Measurements from ENCODE around the gene SEPTIN7. TPM values are rescaled to one million over a fixed set of nuclear protein-coding genes. Genes with fewer than 3 reads are reported as not detected.

The SEPTIN7 gene
- total and polyA plus RNA-seq, 2 experiments from 2014 or later: 280 to 347 TPM

GRCh38 chr7:35819310-35819709 is 18.5 kb downstream of the SEPTIN7 start:
- peaks cover 58% of the 10 kb centered on the region for H4K20me1 ChIP-seq (ENCODE audit: insufficient read depth, poor library complexity, severe bottlenecking)
- H3K9me3 ChIP-seq (ENCODE audit: low read depth): no peaks in the 10 kb centered on the region
- peaks cover 100% of the 10 kb centered on the region for H3K79me2 ChIP-seq
- DNase-seq (ENCODE audit: low spot score): no peak
- H3K4me2 ChIP-seq: no peak overlapping the region
- TF ChIP-seq EZH2 (IDR thresholded peaks at IDR 0.05; ENCODE audit: borderline replicate concordance) (no peak), EZH2phosphoT487 (IDR thresholded peaks at IDR 0.05; ENCODE audit: low read depth, severe bottlenecking, unreplicated experiment) (no peak), CTCF (IDR thresholded peaks at IDR 0.05; ENCODE audit: poor library complexity) (no peak)
- no peaks in the 10 kb centered on the region for H3K36me3 ChIP-seq (replicated peaks; ENCODE audit: insufficient read depth, low read depth)
- no peak overlapping the region for H3K4me3 ChIP-seq
- H3K9me2 ChIP-seq (replicated peaks; ENCODE audit: insufficient read depth): no peaks in the 10 kb centered on the region
- H3K27ac ChIP-seq: no peak overlapping the region
- no peaks in the 10 kb centered on the region for H3K27me3 ChIP-seq
- H2AFZ ChIP-seq: no peak overlapping the region
- 71% methylated on average over 3 of the region's 3 CpGs for WGBS (ENCODE audit: low lambda C conversion rate, missing lambda C conversion rate)
- no peaks in the 10 kb centered on the region for H3K4me1 ChIP-seq (ENCODE audit: insufficient read depth)

- peaks cover 100% of the 10 kb centered on the region for H3K79me2 ChIP-seq
- H3K27me3 ChIP-seq: no peaks in the 10 kb centered on the region
- H3K9me3 ChIP-seq (ENCODE audit: low read depth): no peaks in the 10 kb centered on the region
- no peaks in the 10 kb centered on the region for H3K4me1 ChIP-seq (ENCODE audit: insufficient read depth)
- H2AFZ ChIP-seq: no peak overlapping the region
- H3K4me2 ChIP-seq: no peak overlapping the region
- no peaks in the 10 kb centered on the region for H3K36me3 ChIP-seq (replicated peaks; ENCODE audit: insufficient read depth, low read depth)
- peaks cover 62% of the 10 kb centered on the region for H4K20me1 ChIP-seq (ENCODE audit: insufficient read depth, poor library complexity, severe bottlenecking)
- WGBS (ENCODE audit: low lambda C conversion rate, missing lambda C conversion rate): 70% methylated on average over 3 of the region's 3 CpGs
- no peak for DNase-seq (ENCODE audit: low spot score)
- H3K9me2 ChIP-seq (replicated peaks; ENCODE audit: insufficient read depth): no peaks in the 10 kb centered on the region
- H3K27ac ChIP-seq: no peak overlapping the region
- TF ChIP-seq EZH2 (IDR thresholded peaks at IDR 0.05; ENCODE audit: borderline replicate concordance): no peak
- no peak for TF ChIP-seq CTCF (IDR thresholded peaks at IDR 0.05; ENCODE audit: poor library complexity)
- TF ChIP-seq EZH2phosphoT487 (IDR thresholded peaks at IDR 0.05; ENCODE audit: low read depth, severe bottlenecking, unreplicated experiment): no peak
- no peak overlapping the region for H3K4me3 ChIP-seq
Measured at GRCh38 chr7:35819954-35820703, 19.3 kb downstream of the SEPTIN7 start.

- H3K27ac ChIP-seq: no peak overlapping the region
- peaks cover 69% of the 10 kb centered on the region for H4K20me1 ChIP-seq (ENCODE audit: insufficient read depth, poor library complexity, severe bottlenecking)
- H3K4me1 ChIP-seq (ENCODE audit: insufficient read depth): no peaks in the 10 kb centered on the region
- no peak overlapping the region for H3K4me2 ChIP-seq
- no peaks in the 10 kb centered on the region for H3K9me3 ChIP-seq (ENCODE audit: low read depth)
- H2AFZ ChIP-seq: no peak overlapping the region
- H3K36me3 ChIP-seq (replicated peaks; ENCODE audit: insufficient read depth, low read depth): no peaks in the 10 kb centered on the region
- TF ChIP-seq EZH2 (IDR thresholded peaks at IDR 0.05; ENCODE audit: borderline replicate concordance): no peak
- no peak for TF ChIP-seq CTCF (IDR thresholded peaks at IDR 0.05; ENCODE audit: poor library complexity)
- DNase-seq (ENCODE audit: low spot score): no peak
- 54% methylated on average over 1 of the region's 1 CpG for WGBS (ENCODE audit: low lambda C conversion rate, missing lambda C conversion rate)
- no peaks in the 10 kb centered on the region for H3K27me3 ChIP-seq
- peaks cover 100% of the 10 kb centered on the region for H3K79me2 ChIP-seq
- H3K9me2 ChIP-seq (replicated peaks; ENCODE audit: insufficient read depth): no peaks in the 10 kb centered on the region
- no peak overlapping the region for H3K4me3 ChIP-seq
Measured at GRCh38 chr7:35820858-35821257, 20.0 kb downstream of the SEPTIN7 start.

Data from hepatocyte (in vitro differentiated cells).